ENCODE data around the gene IFT52. TPM values are rescaled to one million over a fixed set of nuclear protein-coding genes. Genes with fewer than 3 reads are reported as not detected.

The IFT52 gene
- total and polyA plus RNA-seq, 2 of the 8 experiments (the other 6 are each of a cell fraction or from before 2014, with no cell fraction given) = 35.6 to 40.4 TPM

GRCh38 chr20:43545837-43546578 is 44.7 kb upstream of the IFT52 start:
- no peak for FAIRE-seq
- Histone ChIP-seq H3K27ac (ENCODE audit: low read depth, low read length) (no peak overlapping the region), H2AK5ac (ENCODE audit: low read depth, low read length) (no peak overlapping the region), H3K36me3 (ENCODE audit: control insufficient read depth in 2 of 4, insufficient read depth in 4 of 4, low read length in 3 of 4) (peaks cover 0 to 5% (median 0%) of the 10 kb centered on the region in 4 experiments; a peak in 5 of 8 replicates), H4K91ac (replicated peaks; ENCODE audit: insufficient read length, low read length) (no peak overlapping the region), H3K4me1 (replicated peaks in 1 of 4; ENCODE audit: control insufficient read depth in 3 of 4, insufficient read depth in 4 of 4, low read length in 3 of 4) (no peaks in the 10 kb centered on the region), H2BK5ac (ENCODE audit: low read depth, low read length) (no peak overlapping the region), H3K23ac (ENCODE audit: insufficient read length) (no peak overlapping the region), H3K27me3 (replicated peaks in 1 of 4; ENCODE audit: control insufficient read depth in 3 of 4, extremely low read depth in 1 of 4, insufficient read depth in 3 of 4, low read length in 3 of 4) (no peaks in the 10 kb centered on the region), H3K14ac (ENCODE audit: insufficient read length) (no peak overlapping the region), H2BK12ac (ENCODE audit: low read depth, low read length) (no peak overlapping the region), H2AFZ (ENCODE audit: low read length) (no peak overlapping the region), H3K4me3 (ENCODE audit: extremely low read depth in 1 of 4, insufficient read depth in 2 of 4, low read depth in 3 of 4, low read length in 4 of 4) (no peak overlapping the region), H3K56ac (replicated peaks; ENCODE audit: insufficient read length, low read depth, low read length) (no peak overlapping the region), H3K79me2 (ENCODE audit: control insufficient read depth in 1 of 2, insufficient read depth in 2 of 2, low read length in 2 of 2) (no peaks in the 10 kb centered on the region), H3K23me2 (ENCODE audit: low read depth, low read length) (peaks cover 2% of the 10 kb centered on the region; the same call in 1 of the 2 replicates), H3K18ac (ENCODE audit: extremely low read depth, low read length) (no peak overlapping the region), H3K9ac (replicated peaks in 1 of 4; ENCODE audit: extremely low read depth in 1 of 4, low read depth in 3 of 4, low read length in 3 of 4) (no peak overlapping the region), H3K9me3 (ENCODE audit: insufficient read depth in 2 of 2, low read depth in 1 of 2, low read length in 1 of 2) (peaks cover 0 to 7% of the 10 kb centered on the region in 2 experiments; a peak in 2 of 4 replicates), H3K4ac (replicated peaks; ENCODE audit: insufficient read length, low read depth, low read length) (no peak overlapping the region), H2BK20ac (ENCODE audit: low read length) (no peak overlapping the region), H2BK15ac (ENCODE audit: low read length) (no peak overlapping the region), H2BK120ac (replicated peaks; ENCODE audit: low read depth, low read length) (no peak overlapping the region), H3K4me2 (ENCODE audit: insufficient read depth in 1 of 2, low read depth in 2 of 2, low read length in 2 of 2) (no peak overlapping the region), H4K8ac (ENCODE audit: extremely low read depth, insufficient read depth, low read length) (0 out of 2 replicates have a peak overlapping the region, but pooled peaks have one; percentile 1), H4K5ac (ENCODE audit: insufficient read length, low read depth, low read length) (no peak overlapping the region), H4K20me1 (replicated peaks in 1 of 2; ENCODE audit: control insufficient read depth in 1 of 2, insufficient read depth in 2 of 2, low read length in 2 of 2) (no peaks in the 10 kb centered on the region), H3K79me1 (ENCODE audit: low read depth, low read length) (no peaks in the 10 kb centered on the region)
- WGBS, 2 experiments (ENCODE audit: extremely low coverage in 1 of 2, insufficient coverage in 1 of 2, insufficient read length in 1 of 2, insufficient replicate concordance in 2 of 2, low coverage in 1 of 2, low lambda C conversion rate in 2 of 2, missing lambda C conversion rate in 1 of 2) = 93% methylated on average over 4 of the region's 4 CpGs; no CpG with 5 or more reads in 1 of the 2 experiments
- no peak for DNase-seq (ENCODE audit: low read depth in 1 of 2, low spot score in 2 of 2)
- CTCF ChIA-PET (ENCODE audit: partially characterized antibody) = interaction anchor here (0.8 to 2.7 kb wide), 3 partner anchors 9 to 49 kb away, joined by 3 to 13 read pairs (median 3); no protein-coding TSS in a partner anchor
- POLR2A ChIA-PET (ENCODE audit: partially characterized antibody) = interaction anchor here (0.9 to 1.3 kb wide), 3 partner anchors 48 to 122 kb away, joined by 3 to 4 read pairs (median 3); partner anchors contain the start of genes MYBL2 and SRSF6
- no peak for TF ChIP-seq PHF8 (conservative IDR thresholded peaks at IDR 0.05; ENCODE audit: low read depth, low read length)
- no peak for TF ChIP-seq BRCA1 (IDR thresholded peaks at IDR 0.05; ENCODE audit: low read depth, low read length)
- TF ChIP-seq EGR1 (IDR thresholded peaks at IDR 0.05; ENCODE audit: borderline replicate concordance, low read depth, low read length) = no peak
- no peak for TF ChIP-seq SP4 (IDR thresholded peaks at IDR 0.05; ENCODE audit: low read length)
- TF ChIP-seq CBX8 (IDR thresholded peaks at IDR 0.05; ENCODE audit: borderline replicate concordance, low read depth, low read length) = no peak
- TF ChIP-seq, protein P1, sequence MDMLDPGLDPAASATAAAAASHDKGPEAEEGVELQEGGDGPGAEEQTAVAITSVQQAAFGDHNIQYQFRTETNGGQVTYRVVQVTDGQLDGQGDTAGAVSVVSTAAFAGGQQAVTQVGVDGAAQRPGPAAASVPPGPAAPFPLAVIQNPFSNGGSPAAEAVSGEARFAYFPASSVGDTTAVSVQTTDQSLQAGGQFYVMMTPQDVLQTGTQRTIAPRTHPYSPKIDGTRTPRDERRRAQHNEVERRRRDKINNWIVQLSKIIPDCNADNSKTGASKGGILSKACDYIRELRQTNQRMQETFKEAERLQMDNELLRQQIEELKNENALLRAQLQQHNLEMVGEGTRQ (IDR thresholded peaks at IDR 0.05; ENCODE audit: low read length) = no peak
- no peak for TF ChIP-seq RAD21 (IDR thresholded peaks at IDR 0.05 in 1 of 2, conservative IDR thresholded peaks at IDR 0.05 in 1 of 2; ENCODE audit: low read depth in 2 of 2, low read length in 2 of 2)
- TF ChIP-seq MAFK (IDR thresholded peaks at IDR 0.05; ENCODE audit: low read depth, low read length) = no peak
- TF ChIP-seq NRF1 (IDR thresholded peaks at IDR 0.05; ENCODE audit: low read depth, low read length) = no peak
- no peak for TF ChIP-seq SP2 (IDR thresholded peaks at IDR 0.05; ENCODE audit: low read length)

Data from H1 (cell line).